Measurements from ENCODE around the gene VAV1. TPM values are rescaled to one million over a fixed set of nuclear protein-coding genes. Genes with fewer than 3 reads are reported as not detected.

The VAV1 gene
- total and polyA plus RNA-seq, 10 of the 15 experiments (the other 5 are each of a cell fraction or from before 2014, with no cell fraction given) = 1.6 to 76.8 (median 40.7) TPM

DNA sequence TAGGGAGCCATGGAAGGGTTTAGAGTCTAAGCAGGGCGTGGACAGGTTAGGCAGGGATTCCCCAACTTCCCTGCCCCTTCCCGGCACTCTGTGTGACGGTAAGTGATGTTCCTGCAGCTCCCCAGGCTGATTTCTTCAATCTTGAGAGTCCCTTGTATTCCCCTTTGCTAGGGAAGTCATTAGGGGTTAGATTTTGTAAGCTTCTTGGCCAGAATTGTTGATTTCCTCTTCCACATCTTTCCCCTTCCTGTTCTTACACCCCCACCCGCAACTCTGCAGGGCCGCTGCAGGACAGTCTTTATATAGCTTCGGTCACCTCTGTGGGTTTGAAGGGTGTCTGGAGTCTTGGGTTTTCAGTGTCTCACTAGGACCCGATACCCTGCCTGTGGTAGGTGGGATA is 104.2 kb downstream of the VAV1 start (continued):
- TF ChIP-seq, protein P1, sequence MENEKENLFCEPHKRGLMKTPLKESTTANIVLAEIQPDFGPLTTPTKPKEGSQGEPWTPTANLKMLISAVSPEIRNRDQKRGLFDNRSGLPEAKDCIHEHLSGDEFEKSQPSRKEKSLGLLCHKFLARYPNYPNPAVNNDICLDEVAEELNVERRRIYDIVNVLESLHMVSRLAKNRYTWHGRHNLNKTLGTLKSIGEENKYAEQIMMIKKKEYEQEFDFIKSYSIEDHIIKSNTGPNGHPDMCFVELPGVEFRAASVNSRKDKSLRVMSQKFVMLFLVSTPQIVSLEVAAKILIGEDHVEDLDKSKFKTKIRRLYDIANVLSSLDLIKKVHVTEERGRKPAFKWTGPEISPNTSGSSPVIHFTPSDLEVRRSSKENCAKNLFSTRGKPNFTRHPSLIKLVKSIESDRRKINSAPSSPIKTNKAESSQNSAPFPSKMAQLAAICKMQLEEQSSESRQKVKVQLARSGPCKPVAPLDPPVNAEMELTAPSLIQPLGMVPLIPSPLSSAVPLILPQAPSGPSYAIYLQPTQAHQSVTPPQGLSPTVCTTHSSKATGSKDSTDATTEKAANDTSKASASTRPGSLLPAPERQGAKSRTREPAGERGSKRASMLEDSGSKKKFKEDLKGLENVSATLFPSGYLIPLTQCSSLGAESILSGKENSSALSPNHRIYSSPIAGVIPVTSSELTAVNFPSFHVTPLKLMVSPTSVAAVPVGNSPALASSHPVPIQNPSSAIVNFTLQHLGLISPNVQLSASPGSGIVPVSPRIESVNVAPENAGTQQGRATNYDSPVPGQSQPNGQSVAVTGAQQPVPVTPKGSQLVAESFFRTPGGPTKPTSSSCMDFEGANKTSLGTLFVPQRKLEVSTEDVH (IDR thresholded peaks at IDR 0.05; ENCODE audit: low read depth, partially characterized antibody) = no peak
- no peak for TF ChIP-seq RB1 (IDR thresholded peaks at IDR 0.05; ENCODE audit: borderline replicate concordance)
- TF ChIP-seq TBL1XR1 (IDR thresholded peaks at IDR 0.05; ENCODE audit: low read depth, low read length) = no peak
- TF ChIP-seq, protein P2, sequence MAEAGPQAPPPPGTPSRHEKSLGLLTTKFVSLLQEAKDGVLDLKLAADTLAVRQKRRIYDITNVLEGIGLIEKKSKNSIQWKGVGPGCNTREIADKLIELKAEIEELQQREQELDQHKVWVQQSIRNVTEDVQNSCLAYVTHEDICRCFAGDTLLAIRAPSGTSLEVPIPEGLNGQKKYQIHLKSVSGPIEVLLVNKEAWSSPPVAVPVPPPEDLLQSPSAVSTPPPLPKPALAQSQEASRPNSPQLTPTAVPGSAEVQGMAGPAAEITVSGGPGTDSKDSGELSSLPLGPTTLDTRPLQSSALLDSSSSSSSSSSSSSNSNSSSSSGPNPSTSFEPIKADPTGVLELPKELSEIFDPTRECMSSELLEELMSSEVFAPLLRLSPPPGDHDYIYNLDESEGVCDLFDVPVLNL (IDR thresholded peaks at IDR 0.05; ENCODE audit: low read depth, low read length) = no peak

DNA sequence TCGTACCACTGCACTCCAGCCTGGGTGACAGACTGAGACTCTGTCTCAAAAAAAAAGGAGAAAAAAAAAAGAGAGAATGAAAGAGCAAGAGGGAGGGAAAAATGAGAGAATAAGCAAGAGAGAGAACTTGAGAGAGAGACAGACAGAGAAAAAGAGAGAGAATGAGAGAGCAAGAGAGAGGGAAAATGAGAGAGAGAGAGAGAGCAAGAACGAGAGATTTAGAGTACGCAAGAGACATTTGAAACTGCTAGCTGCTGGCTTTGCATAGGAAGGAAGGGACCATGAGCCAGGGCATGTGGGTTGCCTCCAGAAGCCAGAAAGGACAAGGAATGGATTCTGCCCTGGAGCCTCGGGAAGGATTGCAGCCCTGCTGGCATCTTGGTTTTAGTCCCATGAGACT is 105.3 kb downstream of the VAV1 start:
- FAIRE-seq = no peak
- BruUV-seq (replicated peaks) = no TSS peak
- TF ChIP-seq SMAD5 (IDR thresholded peaks at IDR 0.05; ENCODE audit: low read depth) = no peak
- no peak for TF ChIP-seq ESRRA (IDR thresholded peaks at IDR 0.05; ENCODE audit: low read length)
- TF ChIP-seq POU2F2 (IDR thresholded peaks at IDR 0.05; ENCODE audit: borderline replicate concordance, low read depth, low read length) = no peak
- no peak for TF ChIP-seq KAT2A (conservative IDR thresholded peaks at IDR 0.05; ENCODE audit: control insufficient read depth, low read depth, low read length)
- TF ChIP-seq TARDBP (IDR thresholded peaks at IDR 0.05; ENCODE audit: borderline replicate concordance) = no peak
- no peak for TF ChIP-seq JUND (IDR thresholded peaks at IDR 0.05; ENCODE audit: low read depth, low read length)
- no peak for TF ChIP-seq ASH2L (IDR thresholded peaks at IDR 0.05; ENCODE audit: borderline replicate concordance, low read depth)
- TF ChIP-seq, protein P3, sequence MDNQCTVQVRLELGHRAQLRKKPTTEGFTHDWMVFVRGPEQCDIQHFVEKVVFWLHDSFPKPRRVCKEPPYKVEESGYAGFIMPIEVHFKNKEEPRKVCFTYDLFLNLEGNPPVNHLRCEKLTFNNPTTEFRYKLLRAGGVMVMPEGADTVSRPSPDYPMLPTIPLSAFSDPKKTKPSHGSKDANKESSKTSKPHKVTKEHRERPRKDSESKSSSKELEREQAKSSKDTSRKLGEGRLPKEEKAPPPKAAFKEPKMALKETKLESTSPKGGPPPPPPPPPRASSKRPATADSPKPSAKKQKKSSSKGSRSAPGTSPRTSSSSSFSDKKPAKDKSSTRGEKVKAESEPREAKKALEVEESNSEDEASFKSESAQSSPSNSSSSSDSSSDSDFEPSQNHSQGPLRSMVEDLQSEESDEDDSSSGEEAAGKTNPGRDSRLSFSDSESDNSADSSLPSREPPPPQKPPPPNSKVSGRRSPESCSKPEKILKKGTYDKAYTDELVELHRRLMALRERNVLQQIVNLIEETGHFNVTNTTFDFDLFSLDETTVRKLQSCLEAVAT (IDR thresholded peaks at IDR 0.05) = no peak
- TF ChIP-seq ATF7 (IDR thresholded peaks at IDR 0.05; ENCODE audit: low read depth) = no peak
- TF ChIP-seq HCFC1 (IDR thresholded peaks at IDR 0.05; ENCODE audit: low read length) = no peak
- no peak for TF ChIP-seq ZNF24 (IDR thresholded peaks at IDR 0.05)
- no peak for TF ChIP-seq CHD4 (IDR thresholded peaks at IDR 0.05)
- TF ChIP-seq NFYB (IDR thresholded peaks at IDR 0.05; ENCODE audit: insufficient read depth, low read depth, low read length) = no peak
- TF ChIP-seq SUZ12 (IDR thresholded peaks at IDR 0.05; ENCODE audit: unreplicated experiment) = no peak
- no peak for TF ChIP-seq JUNB (IDR thresholded peaks at IDR 0.05)
- TF ChIP-seq RUNX3 (IDR thresholded peaks at IDR 0.05; ENCODE audit: low read length) = no peak
- TF ChIP-seq NR2C1 (IDR thresholded peaks at IDR 0.05) = no peak

More for the DNA sequence above, 105.3 kb downstream of the VAV1 start:
- no peaks in the 10 kb centered on the region for H4K20me1 ChIP-seq (ENCODE audit: control insufficient read depth, insufficient read depth)
- no peaks in the 10 kb centered on the region for H3K36me3 ChIP-seq (ENCODE audit: control insufficient read depth in 2 of 2, insufficient read depth in 2 of 2, low read length in 1 of 2)
- in situ Hi-C loops (cut with MboI) = no loop called here
- ChIA-PET POLR2A (no interaction called here), RAD21 (ENCODE audit: unreplicated experiment) (no interaction called here), CTCF (no interaction called here), SMC1A (ENCODE audit: uncharacterized antibody, unreplicated experiment) (no interaction called here)
- no peaks in the 10 kb centered on the region; a peak in 2 of 4 replicates for H3K27me3 ChIP-seq (replicated peaks in 1 of 2; ENCODE audit: control insufficient read depth in 2 of 2, insufficient read depth in 2 of 2, low read length in 1 of 2)
- H3K79me2 ChIP-seq (ENCODE audit: control insufficient read depth, insufficient read depth, low read length) = no peaks in the 10 kb centered on the region
- intact Hi-C loops (cut with micrococcal nuclease; ENCODE audit: unreplicated experiment) = no loop called here
- WGBS (ENCODE audit: insufficient coverage, insufficient replicate concordance, low lambda C conversion rate, missing lambda C conversion rate) = 88% methylated on average over 4 of the region's 4 CpGs
- ATAC-seq (no peak), DNase-seq (ENCODE audit: low read depth, low spot score) (no peak)
- no peak overlapping the region for H3K9ac ChIP-seq (ENCODE audit: control insufficient read depth, insufficient read depth, low read length)
- no peaks in the 10 kb centered on the region for H3K4me1 ChIP-seq (ENCODE audit: control insufficient read depth, insufficient read depth, low read length)
- no peak overlapping the region for H2AFZ ChIP-seq (ENCODE audit: control insufficient read depth, low read depth, low read length)
- H3K9me3 ChIP-seq (replicated peaks; ENCODE audit: control insufficient read depth, insufficient read depth, low read length) = no peaks in the 10 kb centered on the region; the same call in 2 of the 3 replicates
- H3K27ac ChIP-seq (ENCODE audit: control insufficient read depth, insufficient read depth) = no peak overlapping the region
- no peak overlapping the region for H3K4me3 ChIP-seq
- H3K4me2 ChIP-seq (ENCODE audit: control insufficient read depth, insufficient read depth) = no peak overlapping the region

Data from GM12878 (cell line).